HG03175 (cell line): Measurements from ENCODE around the gene KDM2B.

ENCODE experiments used
- ATAC-seq: cut with Tn5 transposase; IDR thresholded peaks from one replicate; pipeline ENCODE4 v1.9.1; 2021; ENCODE audit warnings: mild to moderate bottlenecking, moderate library complexity; ENCODE audit not compliant: unreplicated experiment

KDM2B gene

GRCh38 chr12:121440768-121441167 lies 140.1 kb downstream of the KDM2B start:
- ATAC-seq = no peak

- no peak for ATAC-seq
Observed at GRCh38 chr12:121439715-121440114, 141.1 kb downstream of the KDM2B start.

- ATAC-seq = no peak
Observed at GRCh38 chr12:121438905-121439304, 141.9 kb downstream of the KDM2B start.

- no peak for ATAC-seq
Observed at GRCh38 chr12:121436706-121437105, 144.1 kb downstream of the KDM2B start.

- no peak for ATAC-seq
Observed at GRCh38 chr12:121432740-121433480, 147.9 kb downstream of the KDM2B start.

GRCh38 chr12:121430833-121431415 lies 149.9 kb downstream of the KDM2B start:
- no peak for ATAC-seq

GRCh38 chr12:121428883-121429282 lies 151.9 kb downstream of the KDM2B start:
- ATAC-seq = no peak

GRCh38 chr12:121427556-121428050 lies 153.2 kb downstream of the KDM2B start:
- ATAC-seq = no peak

GRCh38 chr12:121424624-121424975 lies 156.2 kb downstream of the KDM2B start:
- no peak for ATAC-seq

GRCh38 chr12:121423682-121424623 lies 156.9 kb downstream of the KDM2B start:
- ATAC-seq = no peak

GRCh38 chr12:121423253-121423652 lies 157.6 kb downstream of the KDM2B start:
- ATAC-seq = no peak

GRCh38 chr12:121420109-121420508 lies 160.7 kb downstream of the KDM2B start:
- no peak for ATAC-seq

GRCh38 chr12:121417847-121418246 lies 163.0 kb downstream of the KDM2B start:
- ATAC-seq = no peak

GRCh38 chr12:121413917-121414316 lies 166.9 kb downstream of the KDM2B start:
- ATAC-seq = no peak

- no peak for ATAC-seq
Observed at GRCh38 chr12:121405211-121405610, 175.6 kb downstream of the KDM2B start.

GRCh38 chr12:121404734-121405133 lies 176.1 kb downstream of the KDM2B start:
- no peak for ATAC-seq

GRCh38 chr12:121403721-121404120 lies 177.1 kb downstream of the KDM2B start:
- no peak for ATAC-seq

- ATAC-seq = peak; percentile 48
Observed at GRCh38 chr12:121400332-121401139, 180.3 kb downstream of the KDM2B start.

- peak; percentile 93 for ATAC-seq
Observed at GRCh38 chr12:121399391-121400331, 181.2 kb downstream of the KDM2B start, which contains the start of gene RNF34. TSS of gene RNF34 (plus strand) at chr12:121400118. CDS start at chr12:121400213, 95 bp downstream.
